HL-60 (cell line): ENCODE data around the gene MKRN3.

Source experiments
- DNase-seq, 2 experiments: peaks; one replicate each; pipeline ENCODE4 v3.0.0-alpha.2; 2010 to 2020; ENCODE audit warnings: low read depth in 1 of 2, low spot score in 1 of 2
- H3K27ac ChIP-seq: fragments of 250-450 bp; sonication (Bioruptor Pico); replicated peaks from 2 replicates; pipeline ENCODE4 v1.5.1; 2020; ENCODE audit warnings: mild to moderate bottlenecking, moderate library complexity
- H3K27me3 ChIP-seq: fragments of 250-450 bp; sonication (Bioruptor Pico); 2 replicates; pipeline ENCODE4 v1.5.1; 2021; ENCODE audit warnings: mild to moderate bottlenecking, moderate library complexity; ENCODE audit not compliant: insufficient read depth, poor library complexity, severe bottlenecking
- H3K4me3 ChIP-seq: replicated peaks from 2 replicates; pipeline ENCODE4 v1.5.1; 2011; ENCODE audit warnings: mild to moderate bottlenecking, control low read depth, low read length; ENCODE audit not compliant: insufficient read depth
- CTCF ChIP-seq: IDR thresholded peaks from one replicate; pipeline ENCODE4 v1.5.1; 2011; ENCODE audit warnings: low read length, control low read depth, inconsistent platforms; ENCODE audit not compliant: insufficient read depth
- GABPA ChIP-seq: IDR thresholded peaks from 2 replicates; pipeline ENCODE4 v1.6.1; 2012; ENCODE audit warnings: low read depth
- POLR2AphosphoS5 ChIP-seq: IDR thresholded peaks from 2 replicates; pipeline ENCODE4 v1.6.1; 2012; ENCODE audit warnings: low read depth
- REST ChIP-seq: IDR thresholded peaks from 2 replicates; pipeline ENCODE4 v1.6.1; 2012; ENCODE audit warnings: low read depth; ENCODE audit not compliant: insufficient replicate concordance
- SPI1 ChIP-seq: IDR thresholded peaks from 2 replicates; pipeline ENCODE4 v1.6.1; 2012; ENCODE audit warnings: low read depth, mild to moderate bottlenecking, borderline replicate concordance
- long read RNA-seq: library from polyadenylated mRNA; unstranded; transcript quantifications from one replicate; pipeline ENCODE4 v2.0.0, GENCODE V29; 2020

Gene MKRN3
- long read RNA-seq, transcript MKRN3-201 (1 exons, 2,347 nt), result major isoform, 64 of 141 reads
- long read RNA-seq, transcript MKRN3-205 (3 exons, 470 nt), result minor isoform, 16 of 141 reads
- long read RNA-seq, transcript MKRN3-202 (3 exons, 629 nt), result minor isoform, 14 of 141 reads
- long read RNA-seq, partial matches to known transcripts, result 17 of 141 reads
- long read RNA-seq, other reads (novel, unspliced or antisense), result 30 of 141 reads

GRCh38 chr15:23565395-23566070, at the start of gene MKRN3:
Gene MKRN3 (plus strand): TSS chr15:23565674. CDS start chr15:23565783, 109 bp downstream.
- DNase-seq, result peak; percentile 90
- peak; percentile 100 for TF ChIP-seq GABPA
- peak; percentile 77 for TF ChIP-seq POLR2AphosphoS5
- peak; percentile 22 for TF ChIP-seq REST
- peak; percentile 70; the same call in 1 of the 2 replicates for TF ChIP-seq SPI1
- no peak for TF ChIP-seq CTCF
- Histone ChIP-seq H3K4me3 (peak within 1 kb of the TSS; percentile 90), H3K27me3 (peaks cover 2% of the 10 kb centered on the region), H3K27ac (peak within 1 kb of the TSS; percentile 97)

GRCh38 chr15:23516866-23517265, 48.6 kb upstream of the MKRN3 start:
- TF ChIP-seq POLR2AphosphoS5 (no peak), SPI1 (no peak), REST (no peak)
- Histone ChIP-seq H3K27ac (no peak overlapping the region), H3K27me3 (peaks cover 3% of the 10 kb centered on the region), H3K4me3 (no peak overlapping the region)
- DNase-seq, result no peak

GRCh38 chr15:23518104-23518503, 47.4 kb upstream of the MKRN3 start:
- no peak overlapping the region for H3K4me3 ChIP-seq
- peaks cover 3% of the 10 kb centered on the region for H3K27me3 ChIP-seq
- no peak for DNase-seq
- H3K27ac ChIP-seq, result no peak overlapping the region
- TF ChIP-seq CTCF (no peak), REST (no peak), SPI1 (no peak), POLR2AphosphoS5 (no peak), GABPA (no peak)
